ENCODE measurements around the gene URGCP. TPM values are rescaled to one million over a fixed set of nuclear protein-coding genes. Genes with fewer than 3 reads are reported as not detected.

Gene URGCP
- polyA plus RNA-seq, 6 donors from 2014 or later, result 13.5 to 24.0 (median 21.2) TPM

Other genes with a start within 250 kb of the URGCP start
- 100 to 1,000 TPM in 5 of 6 donors, 10 to 100 TPM in 1; 96.6 to 146 (median 107) TPM for gene COA1, start 177.1 kb downstream of the URGCP start, polyA plus RNA-seq (ENCODE audit: low read depth in 6 of 6)
- gene BLVRA, start 147.9 kb downstream of the URGCP start, polyA plus RNA-seq (ENCODE audit: low read depth in 6 of 6), result 10 to 100 TPM in 3 of 6 donors, 1 to 10 TPM in 3; 3.5 to 15.9 (median 9.5) TPM
- gene MRPS24, start 37.1 kb downstream of the URGCP start, polyA plus RNA-seq (ENCODE audit: low read depth in 6 of 6), result 100 to 1,000 TPM; 114 to 144 (median 132) TPM
- 10 to 100 TPM in 4 of 6 donors, 1 to 10 TPM in 2; 7.8 to 20.8 (median 11.1) TPM for gene UBE2D4, start 19.8 kb upstream of the URGCP start, polyA plus RNA-seq (ENCODE audit: low read depth in 6 of 6)
- under 1 TPM in 3 of 6 donors, not detected in 3; 0.16 to 0.31 (median 0.17) TPM for gene SPDYE1, start 91.3 kb upstream of the URGCP start, polyA plus RNA-seq (ENCODE audit: low read depth in 6 of 6)
- 100 to 1,000 TPM; 226 to 512 (median 348) TPM for gene DBNL, start 138.1 kb upstream of the URGCP start, polyA plus RNA-seq (ENCODE audit: low read depth in 6 of 6)
- not detected for gene PGAM2, start 159.0 kb upstream of the URGCP start, polyA plus RNA-seq (ENCODE audit: low read depth in 6 of 6)
- 10 to 100 TPM; 26.3 to 53.0 (median 31.4) TPM for gene POLM, start 175.9 kb upstream of the URGCP start, polyA plus RNA-seq (ENCODE audit: low read depth in 6 of 6)
- 10 to 100 TPM in 1 of 6 donors, 1 to 10 TPM in 5; 1.9 to 18.5 (median 4.1) TPM for gene AEBP1, start 197.7 kb upstream of the URGCP start, polyA plus RNA-seq (ENCODE audit: low read depth in 6 of 6)
- gene POLD2, start 217.0 kb upstream of the URGCP start, polyA plus RNA-seq (ENCODE audit: low read depth in 6 of 6), result 100 to 1,000 TPM in 2 of 6 donors, 10 to 100 TPM in 4; 80.6 to 128 (median 88.6) TPM
- gene MYL7, start 234.7 kb upstream of the URGCP start, polyA plus RNA-seq (ENCODE audit: low read depth in 6 of 6), result not detected